ENCODE results near the gene GRID2.

DNA sequence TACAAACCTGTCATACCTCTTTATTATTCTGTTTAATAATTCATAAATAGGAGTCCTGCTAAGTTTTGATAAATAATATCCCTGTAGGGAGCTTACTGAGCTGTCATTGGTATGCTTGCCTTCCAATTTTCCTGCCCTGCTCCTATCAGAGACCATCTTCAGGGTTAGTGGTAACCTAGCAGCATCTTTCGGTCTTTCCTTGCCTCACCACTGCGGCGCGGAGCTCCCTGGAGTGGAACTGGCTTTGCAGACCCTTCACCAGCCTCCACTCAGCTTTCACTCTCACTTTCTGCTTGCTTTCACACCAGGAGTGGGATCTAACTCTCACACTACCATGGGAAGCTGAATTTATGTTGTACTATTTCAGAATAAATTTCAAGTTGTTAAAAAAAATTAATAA is 1043.1 kb downstream of the GRID2 start:
- TF ChIP-seq EZH2 (optimal IDR thresholded peaks at IDR 0.05; ENCODE audit: low read depth, low read length) (no peak), EZH2phosphoT487 (IDR thresholded peaks at IDR 0.05; ENCODE audit: low read length) (no peak)
- TF ChIP-seq, protein P1, sequence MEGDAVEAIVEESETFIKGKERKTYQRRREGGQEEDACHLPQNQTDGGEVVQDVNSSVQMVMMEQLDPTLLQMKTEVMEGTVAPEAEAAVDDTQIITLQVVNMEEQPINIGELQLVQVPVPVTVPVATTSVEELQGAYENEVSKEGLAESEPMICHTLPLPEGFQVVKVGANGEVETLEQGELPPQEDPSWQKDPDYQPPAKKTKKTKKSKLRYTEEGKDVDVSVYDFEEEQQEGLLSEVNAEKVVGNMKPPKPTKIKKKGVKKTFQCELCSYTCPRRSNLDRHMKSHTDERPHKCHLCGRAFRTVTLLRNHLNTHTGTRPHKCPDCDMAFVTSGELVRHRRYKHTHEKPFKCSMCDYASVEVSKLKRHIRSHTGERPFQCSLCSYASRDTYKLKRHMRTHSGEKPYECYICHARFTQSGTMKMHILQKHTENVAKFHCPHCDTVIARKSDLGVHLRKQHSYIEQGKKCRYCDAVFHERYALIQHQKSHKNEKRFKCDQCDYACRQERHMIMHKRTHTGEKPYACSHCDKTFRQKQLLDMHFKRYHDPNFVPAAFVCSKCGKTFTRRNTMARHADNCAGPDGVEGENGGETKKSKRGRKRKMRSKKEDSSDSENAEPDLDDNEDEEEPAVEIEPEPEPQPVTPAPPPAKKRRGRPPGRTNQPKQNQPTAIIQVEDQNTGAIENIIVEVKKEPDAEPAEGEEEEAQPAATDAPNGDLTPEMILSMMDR (IDR thresholded peaks at IDR 0.05; ENCODE audit: low read length) = no peak

Measured in MM.1S (cell line).